Cerebellar cortex (tissue), 1 donor: ENCODE data around the gene KANSL3.
A peak's percentile ranks its signal among the peaks of the same experiment; 100 is the strongest.
"Not testable (repeated sequence)": the region's sequence is repeated elsewhere in the genome, so short reads cannot be mapped to it uniquely, and the experiment has no call there.

Experiments used
- DNase-seq: peaks from one replicate; pipeline ENCODE4 v3.0.0-alpha.2; 2015; ENCODE audit warnings: low spot score

Gene KANSL3

DNA sequence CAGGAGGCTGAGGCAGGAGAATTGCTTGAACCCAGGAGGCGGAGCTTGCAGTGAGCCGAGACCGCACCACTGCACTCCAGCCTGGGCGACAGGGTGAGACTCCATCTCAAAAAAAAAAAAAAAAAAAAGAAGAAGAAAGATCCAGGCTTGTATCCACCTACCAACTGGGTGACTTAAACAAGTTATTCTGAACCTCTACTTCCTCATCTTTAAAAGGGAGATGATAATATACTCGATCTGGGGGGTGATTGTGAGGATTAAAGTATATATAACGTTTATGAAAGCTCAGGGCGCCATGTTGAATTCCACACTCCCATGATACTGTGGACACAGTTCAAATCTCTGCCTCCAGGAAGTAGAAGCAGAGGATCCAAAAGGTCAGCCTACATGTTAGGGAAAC, 16.7 kb upstream of the KANSL3 start:
- DNase-seq = not testable (repeated sequence)

DNA sequence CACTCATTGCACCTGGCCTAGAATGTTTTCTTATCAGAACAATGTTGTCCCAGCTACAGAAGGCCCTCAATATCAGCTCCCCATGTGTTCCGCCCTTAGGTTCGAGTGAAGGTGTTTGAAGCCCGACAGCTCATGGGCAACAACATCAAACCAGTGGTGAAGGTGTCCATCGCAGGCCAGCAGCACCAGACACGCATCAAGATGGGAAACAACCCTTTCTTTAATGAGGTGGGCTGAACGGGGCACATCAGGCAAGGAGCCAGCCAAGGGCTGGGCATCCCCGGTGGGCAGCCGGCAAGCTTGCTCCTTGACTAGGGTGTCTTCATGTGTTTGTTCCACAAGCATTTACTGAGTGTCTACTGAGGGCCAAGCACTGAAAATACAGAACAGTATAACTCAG, 13.7 kb upstream of the KANSL3 start:
- DNase-seq = no peak

DNA sequence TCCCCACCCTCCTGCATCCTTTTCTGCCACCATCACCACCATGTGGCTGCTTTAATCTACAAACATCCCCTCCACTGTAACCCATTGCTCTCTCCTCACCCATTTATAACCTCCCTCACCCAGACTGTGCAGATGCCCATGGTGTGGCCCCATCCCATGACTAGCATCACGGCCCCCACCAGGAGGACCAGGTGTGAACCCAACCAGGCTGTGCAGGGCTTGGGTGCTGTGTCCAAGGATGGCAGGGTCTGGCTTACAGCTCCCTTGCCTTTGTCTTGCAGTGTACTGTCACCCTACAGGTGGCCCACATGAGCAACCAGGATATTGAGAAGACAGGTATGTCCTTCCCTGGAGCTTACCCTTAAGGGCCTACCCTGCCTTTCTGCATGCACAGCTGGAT, 11.2 kb upstream of the KANSL3 start:
- DNase-seq = no peak

DNA sequence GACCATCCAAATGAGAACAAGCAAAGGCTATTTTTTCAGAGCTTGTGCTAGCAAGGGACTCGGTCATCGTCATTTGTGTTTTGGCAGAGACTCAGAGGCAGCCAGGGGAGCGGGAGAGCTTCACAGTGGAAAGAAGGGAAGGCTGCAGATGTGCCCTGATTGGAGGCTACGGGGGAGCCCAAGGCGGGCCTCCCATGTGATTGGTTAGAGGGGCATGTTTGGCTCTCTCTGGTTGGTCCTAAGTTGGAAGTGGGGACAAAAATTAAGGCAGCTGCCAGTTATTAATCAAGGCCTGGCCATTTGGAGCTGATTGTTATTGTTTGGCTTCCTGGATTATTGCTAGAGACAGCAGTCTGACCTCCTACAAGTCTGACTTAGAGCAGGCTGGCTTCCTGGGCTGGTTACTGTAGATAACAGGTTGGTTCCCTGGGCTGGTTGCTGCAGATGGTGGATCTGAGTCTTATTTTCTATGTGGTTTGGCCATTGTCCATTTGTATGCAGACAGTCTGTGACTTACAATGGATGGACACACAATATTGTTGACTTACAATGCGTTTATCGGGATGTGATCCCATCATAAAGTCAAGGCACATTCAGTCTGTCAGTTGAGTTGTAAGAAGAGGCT, 10.3 kb upstream of the KANSL3 start:
- no peak for DNase-seq

DNA sequence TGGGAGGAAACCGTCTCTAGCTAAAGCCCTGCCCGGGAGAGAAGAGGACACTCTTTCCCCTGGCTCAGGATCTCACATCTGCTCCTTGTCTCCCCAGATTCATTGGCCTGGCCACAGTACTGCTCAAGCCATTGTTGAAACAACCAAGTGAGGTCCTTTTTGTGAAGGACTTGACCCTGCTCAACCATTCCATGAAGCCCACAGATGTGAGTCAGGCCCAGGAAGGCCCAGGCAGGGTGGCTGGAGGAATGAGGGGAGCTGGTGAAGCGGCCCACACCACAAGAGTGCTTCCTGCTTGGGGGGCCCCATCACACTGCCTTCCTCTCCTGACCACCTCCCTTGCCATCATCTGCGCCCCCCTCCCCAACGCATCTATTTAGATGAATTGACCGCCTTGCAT, 9.6 kb upstream of the KANSL3 start:
- no peak for DNase-seq

DNA sequence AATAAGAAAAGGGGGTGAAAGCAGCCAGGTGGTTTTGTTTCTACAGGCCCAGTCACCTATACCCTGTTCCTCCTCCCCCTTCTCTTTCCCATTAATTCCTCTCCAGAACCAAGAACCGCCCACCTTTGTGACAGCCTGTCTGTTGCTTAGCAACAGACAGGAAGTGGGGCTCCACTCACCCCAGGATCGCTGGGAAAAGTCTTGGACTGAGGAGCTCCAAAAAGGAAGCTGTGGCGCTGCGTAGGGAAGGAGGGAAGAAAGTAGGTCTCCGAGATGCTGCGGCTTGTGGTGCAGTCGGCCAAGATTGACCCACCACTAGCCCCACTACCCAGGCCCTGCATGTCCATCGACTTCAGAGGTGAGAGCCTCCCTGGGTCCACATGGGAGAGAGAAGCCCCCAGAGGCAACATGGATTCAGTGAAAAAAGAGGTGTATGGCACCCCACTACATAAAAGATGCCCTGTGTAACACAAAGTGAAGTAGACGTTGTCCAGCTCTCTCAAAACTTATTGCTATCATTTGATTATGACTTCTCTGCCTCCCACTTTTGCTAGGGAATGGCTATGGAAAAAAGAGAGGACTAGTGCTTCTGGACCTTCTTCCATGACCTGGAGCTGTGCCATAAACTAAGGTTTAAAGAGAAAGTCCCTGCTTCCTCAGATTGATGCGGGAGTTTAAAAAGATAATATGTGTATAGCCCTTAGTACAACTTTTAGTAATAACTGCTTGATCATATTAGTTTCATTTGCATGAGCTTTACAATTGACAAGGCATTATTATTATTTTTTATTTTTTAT, 4.7 kb upstream of the KANSL3 start, which contains the start of gene FER1L5:
Gene FER1L5, plus strand, starts transcription at position 201 of the 797 bp plus-strand sequence. Its CDS starts 73 bp downstream, at position 274.
- peak; percentile 91 for DNase-seq

DNA sequence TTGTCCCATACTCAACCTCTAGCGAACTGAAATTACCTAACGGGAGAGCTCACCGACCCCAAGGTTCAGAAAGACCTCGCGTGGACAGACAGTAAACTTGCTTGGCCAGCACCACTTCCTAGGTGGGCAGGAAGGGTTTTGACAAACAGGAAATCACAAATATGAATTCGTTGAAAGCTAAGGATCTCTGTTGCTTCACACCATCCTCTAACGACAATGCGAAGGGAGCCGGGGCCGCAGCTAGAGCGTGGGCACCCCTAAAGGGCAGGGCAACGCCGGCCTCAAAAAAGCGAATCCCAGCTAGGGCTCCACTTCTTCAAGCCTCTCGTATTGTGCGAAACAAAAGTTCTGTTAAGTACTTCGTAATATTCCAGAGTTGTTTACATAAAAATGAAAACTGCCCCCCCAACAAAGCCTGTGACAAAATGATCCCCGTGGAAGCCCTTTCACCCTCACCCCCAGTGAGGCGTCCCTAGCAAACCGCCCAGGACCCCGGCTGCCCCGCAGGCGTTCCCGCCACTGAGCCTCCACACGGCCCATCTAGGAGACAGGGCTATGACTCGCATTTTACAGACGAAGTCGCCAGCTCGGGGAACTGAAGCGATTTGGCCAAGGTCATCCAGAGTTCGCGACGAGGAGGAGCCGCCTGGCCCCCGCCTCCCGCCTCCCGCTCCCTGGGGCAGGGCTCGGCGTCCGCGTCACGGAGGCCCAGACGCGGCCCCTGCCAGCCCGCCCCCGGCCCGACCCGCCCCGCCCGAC, 548 bp downstream of the KANSL3 start:
- DNase-seq = peak; percentile 56

DNA sequence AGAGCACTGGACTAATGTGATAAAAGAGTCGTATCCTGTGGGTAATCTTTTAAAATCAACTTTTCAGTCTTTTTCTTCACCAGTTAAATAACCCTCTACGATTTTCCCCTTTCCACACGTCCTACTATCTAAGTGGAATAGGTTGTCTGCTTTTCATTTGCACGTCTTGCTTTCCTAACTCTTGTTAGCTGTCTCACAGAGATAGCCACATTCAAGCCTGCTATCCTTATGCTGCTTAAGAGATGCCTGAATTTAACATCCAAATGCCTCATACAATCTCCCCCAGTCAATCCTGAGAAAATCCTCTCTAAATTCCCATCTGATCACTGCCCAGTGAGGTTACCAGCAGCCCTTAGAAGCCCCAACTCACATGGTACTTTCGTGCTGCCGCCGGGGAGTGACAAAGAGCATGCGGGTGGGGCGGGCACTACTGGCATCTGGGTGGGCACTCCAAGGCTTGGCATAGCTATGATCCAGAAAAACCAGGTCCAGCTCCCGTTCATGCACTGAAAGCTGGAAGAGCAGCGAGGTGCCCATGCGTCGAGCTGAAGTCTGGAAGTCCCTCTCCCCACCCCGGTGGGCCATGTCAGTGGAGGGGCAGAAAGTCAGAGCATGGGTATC, 1.5 kb downstream of the KANSL3 start:
- no peak for DNase-seq

DNA sequence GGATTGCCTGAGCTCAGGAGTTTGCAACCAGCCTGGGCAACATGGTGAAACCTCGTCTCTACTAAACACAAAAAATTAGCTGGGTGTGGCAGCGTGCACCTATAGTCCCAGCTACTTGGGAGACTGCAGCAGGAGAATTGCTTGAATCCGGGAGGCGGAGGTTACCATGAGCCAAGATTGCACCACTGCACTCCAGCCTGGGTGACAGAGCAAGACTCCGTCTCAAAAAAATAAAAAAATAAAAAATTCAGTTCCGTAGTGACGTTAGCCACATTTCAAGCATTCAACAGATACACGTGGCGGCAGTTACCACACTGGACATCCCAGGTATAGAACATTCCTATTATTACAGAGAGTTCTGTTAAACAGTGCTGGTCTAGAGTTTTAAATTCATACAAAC, 4.5 kb downstream of the KANSL3 start:
- no peak for DNase-seq

DNA sequence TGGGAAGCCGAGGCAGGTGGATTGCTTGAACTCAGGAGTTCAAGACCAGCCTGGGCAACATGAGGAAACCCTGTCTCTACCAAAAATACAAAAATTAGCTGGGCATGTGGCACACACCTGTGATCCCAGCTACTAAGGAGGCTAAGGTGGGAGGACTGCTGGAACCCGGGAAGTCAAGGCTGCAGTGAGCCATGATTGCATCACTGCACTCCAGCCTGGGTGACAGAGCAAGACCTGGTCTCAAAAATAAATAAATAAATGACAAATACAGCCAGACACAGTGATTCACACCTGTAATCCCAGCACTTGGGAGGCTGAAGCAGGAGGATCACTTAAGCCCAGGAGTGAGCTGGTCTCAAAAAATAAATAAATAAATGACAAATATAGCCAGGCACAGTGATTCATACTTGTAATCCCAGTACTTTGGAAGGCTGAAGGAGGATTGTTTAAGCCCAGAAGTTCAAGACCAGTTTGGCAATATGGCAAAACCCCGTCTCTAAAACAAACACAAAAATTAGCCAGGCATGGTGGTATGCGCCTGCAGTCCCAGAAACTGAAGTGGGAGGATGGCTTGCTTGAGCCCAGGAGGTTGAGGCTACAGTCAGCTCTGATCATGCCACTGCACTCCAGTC, 6.2 kb downstream of the KANSL3 start:
- DNase-seq = no peak

DNA sequence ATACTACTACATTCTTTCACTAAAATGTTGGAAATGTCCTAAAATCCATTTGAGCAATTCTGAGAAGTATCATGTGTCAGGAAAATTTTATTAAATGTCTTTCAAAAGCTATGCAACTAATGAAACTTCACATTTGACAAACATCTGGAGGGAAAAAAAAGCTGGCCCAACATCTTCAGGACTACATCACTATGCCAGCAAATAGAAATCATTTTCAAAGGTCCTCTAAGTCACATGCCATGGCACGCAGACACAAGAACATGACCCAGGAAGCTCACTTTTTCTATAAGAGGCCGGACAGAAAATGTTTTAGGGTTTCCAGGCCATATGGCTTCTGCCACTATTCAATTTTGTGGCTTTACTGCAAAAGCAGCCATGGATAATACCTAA, 11.6 kb downstream of the KANSL3 start:
- no peak for DNase-seq

DNA sequence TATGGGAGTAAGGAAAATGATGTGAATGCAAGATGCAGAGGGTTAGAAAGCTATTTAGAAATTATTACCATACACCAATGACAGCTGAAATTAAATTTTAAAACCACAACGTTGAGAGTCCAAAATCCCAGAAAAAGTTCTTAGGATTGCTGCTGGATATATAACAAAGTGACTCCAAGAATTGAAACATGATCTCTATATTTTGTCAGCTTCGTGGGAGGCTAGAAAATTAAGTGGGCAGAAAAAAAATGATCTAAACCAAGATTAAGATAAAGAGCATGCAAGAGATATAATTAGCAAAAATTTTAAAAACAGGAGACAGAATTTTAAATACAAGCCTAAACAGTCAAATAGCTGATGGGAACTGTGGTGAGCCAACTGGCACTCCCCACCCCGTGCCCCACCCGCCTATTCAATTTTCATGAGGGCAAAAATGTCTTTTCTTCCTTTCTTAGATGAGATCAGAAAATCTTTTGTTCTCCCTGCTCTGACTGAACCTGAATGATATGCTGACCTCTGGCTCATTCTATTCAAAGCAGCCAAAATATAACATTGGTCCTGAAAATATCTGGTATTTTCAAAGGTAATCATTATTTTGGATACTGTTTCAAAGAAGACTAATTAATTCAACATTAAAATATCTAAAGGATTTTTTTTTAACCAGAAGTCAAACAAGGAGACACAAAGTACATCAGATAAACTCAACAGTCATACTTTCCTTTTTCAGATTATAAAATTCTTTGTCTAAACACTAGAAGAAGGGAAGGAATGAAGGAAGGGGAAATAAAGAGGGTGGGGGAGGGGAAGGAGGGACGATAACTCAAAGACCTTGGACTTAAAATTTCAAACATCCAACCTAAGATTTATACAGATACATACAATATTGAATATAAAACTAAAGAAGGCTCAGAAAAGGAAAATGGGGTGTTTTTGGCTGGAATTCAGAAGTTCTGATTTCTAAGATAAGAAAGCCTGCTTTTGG, 12.2 kb downstream of the KANSL3 start:
- no peak for DNase-seq

DNA sequence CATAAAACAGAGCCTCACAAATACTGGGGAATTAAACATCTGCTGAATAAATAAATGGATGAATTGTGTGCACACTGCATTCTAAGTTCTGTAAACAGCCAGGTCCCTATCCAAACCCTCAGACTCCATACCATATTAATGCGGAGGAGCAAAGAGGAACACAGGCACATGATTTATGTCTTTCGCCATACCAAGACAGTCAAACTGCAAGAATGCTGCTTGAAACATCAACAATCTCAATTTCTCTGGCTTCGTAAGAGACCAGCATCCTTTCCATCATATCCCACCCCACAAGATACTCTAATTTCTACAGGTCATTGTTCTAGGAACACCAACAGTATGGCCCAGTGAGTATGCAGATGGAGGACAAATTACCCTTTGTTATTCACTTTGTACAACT, 15.0 kb downstream of the KANSL3 start:
- DNase-seq = no peak

DNA sequence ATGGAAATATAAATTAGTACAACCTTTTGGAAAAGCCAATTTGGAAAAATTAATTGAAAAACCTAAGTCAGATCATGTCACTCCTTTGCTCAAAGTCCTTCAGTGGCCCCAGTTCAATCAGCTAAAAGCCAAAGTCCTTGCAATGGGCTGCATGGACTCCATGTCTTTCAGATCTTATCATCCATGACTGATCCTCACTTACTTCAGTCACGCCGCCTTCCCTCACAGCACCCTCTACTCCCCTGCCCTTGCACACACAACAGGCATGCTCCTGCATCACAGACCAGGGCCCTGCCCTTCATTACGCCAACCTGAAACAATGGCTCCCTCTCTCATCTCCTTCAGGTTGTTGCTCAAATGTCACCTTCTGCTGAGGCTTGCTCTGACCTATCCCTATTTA, 15.6 kb downstream of the KANSL3 start:
- no peak for DNase-seq

DNA sequence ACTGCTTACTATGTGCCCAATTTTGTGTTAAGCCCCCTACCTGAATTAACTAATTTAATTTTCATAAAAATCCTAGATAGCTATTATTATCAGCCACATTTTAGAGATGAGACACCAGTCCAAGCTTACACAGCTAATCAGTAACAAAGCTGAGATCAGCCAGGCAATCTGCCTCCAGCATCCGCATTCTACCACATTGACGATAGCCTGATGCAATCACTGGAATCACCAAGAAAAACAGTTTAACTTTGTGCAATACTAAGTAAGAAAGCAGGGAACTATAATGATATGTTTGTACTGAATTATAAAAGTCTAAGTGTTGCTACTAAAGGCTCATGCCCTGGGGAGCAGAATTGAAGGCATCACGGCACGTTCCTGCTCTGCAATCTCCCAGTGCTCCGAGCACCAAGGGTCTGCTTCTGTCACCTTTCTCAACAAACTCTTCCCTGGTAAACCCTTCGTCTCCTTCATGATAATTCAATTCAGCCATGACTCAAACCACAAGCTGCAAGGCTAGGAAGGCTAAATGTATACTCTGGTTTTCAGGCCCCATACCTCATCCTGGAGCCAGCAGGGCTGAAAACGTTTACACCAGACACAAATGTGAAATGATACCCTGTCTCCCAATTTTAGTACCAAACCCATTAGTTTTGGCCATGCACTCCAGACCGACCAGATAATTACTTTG, 19.4 kb downstream of the KANSL3 start:
- DNase-seq = no peak

DNA sequence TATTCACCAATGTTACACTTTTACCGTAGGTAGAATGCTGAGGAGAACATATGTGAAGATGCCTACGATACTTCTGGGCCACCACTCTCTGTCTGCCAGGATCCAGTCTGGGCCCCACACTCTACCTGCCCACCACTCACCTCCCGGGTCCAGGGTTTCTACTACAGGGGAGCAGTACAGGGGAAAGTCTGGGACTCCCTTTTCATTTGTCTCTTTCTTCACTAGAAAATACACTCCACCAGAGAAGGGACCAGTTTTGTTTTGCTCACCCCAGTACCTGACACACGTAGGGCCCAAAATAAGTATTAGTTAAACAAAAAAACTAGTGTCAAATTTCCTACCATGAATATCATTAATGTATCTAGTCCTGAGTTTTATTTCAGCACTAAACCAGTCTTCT, 21.1 kb downstream of the KANSL3 start:
- DNase-seq = no peak

DNA sequence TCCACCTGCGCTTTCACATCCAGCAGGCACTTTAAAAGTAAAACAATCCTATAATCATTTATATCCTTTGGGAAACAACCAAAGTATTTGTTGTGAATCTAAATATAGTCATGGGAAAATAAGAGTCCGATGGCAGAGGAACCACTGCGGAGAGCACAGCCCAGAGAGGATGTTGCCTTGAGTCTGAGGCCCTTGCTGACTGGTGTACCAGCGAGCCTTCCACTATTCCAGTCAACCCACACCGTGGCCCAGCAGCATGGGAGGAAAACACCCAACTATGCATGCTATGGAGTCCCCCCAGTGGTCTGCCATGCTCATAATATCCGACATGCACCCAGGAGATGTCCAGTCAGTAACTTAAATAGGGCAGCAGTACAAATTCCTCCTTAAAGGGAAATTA, 21.6 kb downstream of the KANSL3 start:
- no peak for DNase-seq

DNA sequence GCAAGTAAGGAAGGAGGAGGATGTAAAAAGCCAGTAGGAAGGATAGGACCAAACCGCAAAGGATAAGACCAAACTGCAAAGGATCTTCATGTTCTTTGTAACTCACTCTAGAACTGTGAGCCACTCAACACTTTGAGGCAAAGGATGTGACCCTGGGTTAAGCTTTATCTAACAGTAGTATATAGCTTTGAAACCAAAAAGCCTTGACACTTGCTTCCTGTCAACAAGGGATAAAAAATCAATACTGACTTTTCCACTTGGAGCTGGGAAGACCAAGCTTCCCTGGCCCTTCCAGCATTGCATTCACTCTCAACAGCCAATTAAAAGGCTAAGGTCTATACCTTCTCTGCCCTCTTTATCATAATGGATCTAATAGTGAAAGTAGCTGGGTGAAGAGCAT, 22.0 kb downstream of the KANSL3 start:
- DNase-seq = no peak

DNA sequence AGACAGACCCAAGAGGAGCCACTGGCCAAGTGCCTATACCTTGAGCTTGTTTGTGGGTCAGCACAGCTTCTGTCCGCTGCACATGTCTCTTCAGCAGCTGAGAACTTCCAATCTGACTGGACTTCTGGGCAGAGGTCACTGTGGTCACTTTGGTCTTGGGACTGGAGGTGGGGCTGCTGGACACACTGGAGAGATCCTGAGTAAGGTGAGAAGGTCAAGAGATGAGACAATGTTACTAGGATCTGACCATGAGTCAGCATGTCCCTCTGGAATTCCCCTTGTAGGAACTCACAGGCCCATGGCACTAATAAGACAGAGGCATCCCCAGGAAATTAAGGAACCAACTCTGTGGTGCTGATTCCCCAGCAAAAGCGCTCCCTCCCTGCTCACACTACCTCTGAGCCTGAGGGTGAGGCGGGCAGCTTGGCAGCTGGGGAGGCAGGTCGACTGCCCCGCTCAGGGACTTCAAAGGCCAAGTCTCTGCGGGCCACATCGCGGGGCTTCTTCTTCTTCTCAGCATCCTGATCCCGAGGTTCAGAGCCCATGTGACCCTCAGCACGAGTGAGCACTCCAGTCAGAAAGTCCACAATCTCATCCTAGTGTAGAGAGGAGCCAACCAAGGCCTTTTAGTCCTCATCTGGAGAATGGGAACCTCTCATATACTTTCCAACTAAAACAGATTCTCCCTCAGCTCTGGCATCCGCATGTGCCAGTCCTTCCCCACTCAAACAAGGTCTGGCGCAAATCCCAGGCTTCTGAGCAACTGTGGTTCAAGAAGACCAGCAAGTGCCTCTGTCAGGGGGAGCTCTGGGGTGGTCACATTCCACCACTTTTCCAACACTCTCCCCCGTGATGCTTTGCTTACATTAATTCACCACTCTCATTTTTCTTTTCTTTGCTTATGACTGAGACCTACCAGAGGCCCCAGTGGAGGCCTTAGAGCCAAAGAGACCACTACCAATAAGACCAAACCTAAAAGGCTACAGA, 29.4 kb downstream of the KANSL3 start:
- no peak for DNase-seq
